SK-N-SH treated with all-trans-retinoic acid at 6 μM for 48 hours (cell line): ENCODE results near the gene CPTP.

Source experiments
- ARNTL ChIP-seq: fragments of 450-650 bp; formaldehyde crosslinking; IDR thresholded peaks from 2 replicates; pipeline ENCODE4 v1.5.0; 2020; ENCODE audit warnings: low read depth, mild to moderate bottlenecking, moderate library complexity, borderline replicate concordance
- BACH2 ChIP-seq: fragments of 250-450 bp; sonication (Bioruptor Pico); IDR thresholded peaks from 2 replicates; pipeline ENCODE4 v1.9.0; 2021; ENCODE audit warnings: mild to moderate bottlenecking, borderline replicate concordance
- CREB5 ChIP-seq: fragments of 250-450 bp; sonication (Bioruptor Pico); IDR thresholded peaks from 2 replicates; pipeline ENCODE4 v1.5.1; 2020; ENCODE audit warnings: low read depth, mild to moderate bottlenecking, moderate library complexity
- ESRRG ChIP-seq: fragments of 250-450 bp; sonication (Bioruptor Pico); IDR thresholded peaks from 2 replicates; pipeline ENCODE4 v1.6.1; 2021; ENCODE audit warnings: mild to moderate bottlenecking
- ISL1 ChIP-seq: fragments of 250-450 bp; sonication (Bioruptor Pico); IDR thresholded peaks from 2 replicates; pipeline ENCODE4 v2.1.2; 2022; ENCODE audit warnings: mild to moderate bottlenecking, moderate library complexity
- OSR1 ChIP-seq: fragments of 250-450 bp; sonication (Bioruptor Pico); IDR thresholded peaks from 2 replicates; pipeline ENCODE4 v1.8.0; 2022; ENCODE audit warnings: moderate library complexity, mild to moderate bottlenecking, inconsistent platforms
- PATZ1 ChIP-seq: fragments of 250-450 bp; sonication (Bioruptor Pico); IDR thresholded peaks from 2 replicates; pipeline ENCODE4 v1.8.0; 2020; ENCODE audit warnings: mild to moderate bottlenecking, moderate library complexity, borderline replicate concordance
- PPARA ChIP-seq: fragments of 250-450 bp; sonication (Bioruptor Pico); IDR thresholded peaks from 2 replicates; pipeline ENCODE4 v1.5.0; 2020; ENCODE audit warnings: mild to moderate bottlenecking, borderline replicate concordance
- RARB ChIP-seq: fragments of 250-450 bp; sonication (Bioruptor Pico); IDR thresholded peaks from 2 replicates; pipeline ENCODE4 v1.8.0; 2021; ENCODE audit warnings: mild to moderate bottlenecking, moderate library complexity
- TCF4 ChIP-seq: fragments of 250-450 bp; sonication (Bioruptor Pico); IDR thresholded peaks from 2 replicates; pipeline ENCODE4 v1.8.0; 2021; ENCODE audit warnings: mild to moderate bottlenecking, moderate library complexity, borderline replicate concordance
- TSHZ2 ChIP-seq: fragments of 250-450 bp; sonication (Bioruptor Pico); IDR thresholded peaks from 2 replicates; pipeline ENCODE4 v1.5.0; 2020; ENCODE audit warnings: mild to moderate bottlenecking, moderate library complexity
- ZC3H10 ChIP-seq: fragments of 250-450 bp; sonication (Bioruptor Pico); IDR thresholded peaks from 2 replicates; pipeline ENCODE4 v1.5.1; 2021; ENCODE audit warnings: mild to moderate bottlenecking, moderate library complexity
- ZNF565 ChIP-seq: fragments of 450-650 bp; formaldehyde crosslinking; conservative IDR thresholded peaks from 2 replicates; pipeline ENCODE4 v1.5.0; 2020; ENCODE audit warnings: low read depth, mild to moderate bottlenecking, moderate library complexity
- ZNF70 ChIP-seq: fragments of 450-650 bp; formaldehyde crosslinking; IDR thresholded peaks from 2 replicates; pipeline ENCODE4 v1.5.0; 2020; ENCODE audit warnings: mild to moderate bottlenecking, moderate library complexity

- TF ChIP-seq ZC3H10 (CRISPR knock-in tag) (no peak), PATZ1 (CRISPR knock-in tag) (no peak), ISL1 (CRISPR knock-in tag) (no peak), ESRRG (CRISPR knock-in tag) (no peak), ARNTL (CRISPR knock-in tag) (no peak), OSR1 (CRISPR knock-in tag) (no peak), RARB (CRISPR knock-in tag) (no peak), TCF4 (no peak), ZNF70 (CRISPR knock-in tag) (no peak), BACH2 (no peak), CREB5 (CRISPR knock-in tag) (no peak), TSHZ2 (CRISPR knock-in tag) (no peak), PPARA (CRISPR knock-in tag) (no peak), ZNF565 (CRISPR knock-in tag) (no peak)
Observed at GRCh38 chr1:1346501-1346890, 21.9 kb downstream of the CPTP start.
